NCI-H2171 treated with DMSO at 0.1 percent for 48 hours (cell line): ENCODE data around the gene LRP8.

Experiments used
- DNase-seq: peaks from one replicate; lab custom pipeline; 2025; lab: John Stamatoyannopoulos, UW

LRP8 gene

GRCh38 chr1:53359225-53359933 is 31.5 kb upstream of the LRP8 start:
- DNase-seq, result no peak

- no peak for DNase-seq
These were observed 28.8 kb upstream of the LRP8 start for GRCh38 chr1:53356637-53357036.

GRCh38 chr1:53354119-53354518 is 26.2 kb upstream of the LRP8 start:
- DNase-seq, result no peak

GRCh38 chr1:53352561-53352960 is 24.7 kb upstream of the LRP8 start:
- no peak for DNase-seq

GRCh38 chr1:53350853-53351767 is 23.2 kb upstream of the LRP8 start:
- DNase-seq, result no peak

GRCh38 chr1:53349968-53350852 is 22.3 kb upstream of the LRP8 start:
- no peak for DNase-seq

- DNase-seq, result no peak
These were observed 21.5 kb upstream of the LRP8 start for GRCh38 chr1:53349369-53349835.

- no peak for DNase-seq
These were observed 20.9 kb upstream of the LRP8 start for GRCh38 chr1:53348486-53349368.

GRCh38 chr1:53346814-53347176 is 18.9 kb upstream of the LRP8 start:
- DNase-seq, result no peak

GRCh38 chr1:53345996-53346813 is 18.3 kb upstream of the LRP8 start:
- no peak for DNase-seq

- DNase-seq, result no peak
These were observed 17.3 kb upstream of the LRP8 start for GRCh38 chr1:53344921-53345838.

GRCh38 chr1:53343831-53344668 is 16.2 kb upstream of the LRP8 start:
- DNase-seq, result no peak

- DNase-seq, result no peak
These were observed 15.0 kb upstream of the LRP8 start for GRCh38 chr1:53342735-53343470.

GRCh38 chr1:53341961-53342707 is 14.3 kb upstream of the LRP8 start:
- DNase-seq, result no peak

- DNase-seq, result no peak
These were observed 13.6 kb upstream of the LRP8 start for GRCh38 chr1:53341521-53341895.

GRCh38 chr1:53340660-53341520 is 13.0 kb upstream of the LRP8 start:
- no peak for DNase-seq
